Glutamatergic neuron (in vitro differentiated cells): Measurements from ENCODE around the gene ZP2. TPM values are rescaled to one million over a fixed set of nuclear protein-coding genes. Genes with fewer than 3 reads are reported as not detected.

Experiments
- DNase-seq: peaks from one replicate; pipeline ENCODE4 v3.0.0; 2022
- H3K27ac Mint-ChIP-seq: one replicate; pipeline ENCODE4 v1.8.0; 2020; ENCODE audit warnings: mild to moderate bottlenecking, mixed read lengths, inconsistent platforms; ENCODE audit not compliant: unreplicated experiment
- H3K27me3 Mint-ChIP-seq: one replicate; pipeline ENCODE4 v1.8.0; 2020; ENCODE audit warnings: mild to moderate bottlenecking, moderate library complexity, mixed read lengths, inconsistent platforms; ENCODE audit not compliant: unreplicated experiment
- H3K36me3 Mint-ChIP-seq: one replicate; pipeline ENCODE4 v1.8.0; 2020; ENCODE audit warnings: mild to moderate bottlenecking, mixed read lengths, inconsistent platforms; ENCODE audit not compliant: unreplicated experiment
- H3K4me1 Mint-ChIP-seq: one replicate; pipeline ENCODE4 v1.8.0; 2020; ENCODE audit warnings: mild to moderate bottlenecking, low read depth, mixed read lengths, inconsistent platforms; ENCODE audit not compliant: unreplicated experiment
- H3K4me3 Mint-ChIP-seq: one replicate; pipeline ENCODE4 v1.8.0; 2020; ENCODE audit warnings: mild to moderate bottlenecking, mixed read lengths, inconsistent platforms; ENCODE audit not compliant: unreplicated experiment
- H3K9me3 Mint-ChIP-seq: one replicate; pipeline ENCODE4 v1.8.0; 2020; ENCODE audit warnings: mild to moderate bottlenecking, moderate library complexity, mixed read lengths, inconsistent platforms; ENCODE audit not compliant: unreplicated experiment
- total RNA-seq: library from RNA; stranded (reverse); fragmentation: NEBNext Ultra II Directional; extraction: Animal tissue kit (Norgen Biotek cat#: 25700); gene quantifications from one replicate; pipeline ENCODE4 v1.2.1, GENCODE V29; 2021; ENCODE audit not compliant: unreplicated experiment
- TF ChIP-seq, protein P1 (sequence below): fragments of 200-600 bp; sonication (generic); IDR thresholded peaks from one replicate; pipeline ENCODE4 v1.5.0; 2021; ENCODE audit not compliant: partially characterized antibody, unreplicated experiment

The ZP2 gene
- total RNA-seq, 1 donor from 2014 or later, result not detected

DNA sequence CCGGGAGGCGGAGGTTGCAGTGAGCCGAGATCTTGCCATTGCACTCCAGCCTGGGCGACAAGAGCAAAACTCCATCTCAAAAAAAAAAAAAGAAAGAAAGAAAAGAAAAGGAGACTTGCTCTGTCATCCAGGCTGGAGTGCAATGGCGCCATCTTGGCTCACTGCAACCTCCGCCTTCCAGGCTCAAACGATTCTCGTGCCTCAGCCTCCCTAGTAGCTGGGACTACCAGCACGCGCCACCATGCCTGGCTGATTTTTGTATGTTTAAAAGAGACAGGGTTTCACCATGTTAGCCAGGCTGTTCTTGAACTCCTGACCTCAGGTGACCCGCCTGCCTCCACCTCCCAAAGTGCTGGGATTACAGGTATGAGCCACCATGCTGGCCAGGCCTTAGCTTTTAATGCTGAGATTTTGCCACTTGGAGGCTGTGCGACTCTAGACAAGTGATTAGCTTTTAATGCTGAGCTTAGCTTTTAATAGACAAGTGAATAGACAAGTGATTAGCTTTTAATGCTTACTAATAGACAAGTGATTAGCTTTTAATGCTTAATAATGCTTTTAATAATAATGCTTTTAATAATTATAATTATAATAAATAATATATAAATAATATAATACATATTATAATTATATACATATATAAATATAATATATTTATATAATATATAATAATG is 43.3 kb downstream of the ZP2 start:
- Mint-ChIP-seq H3K27me3 (no peaks in the 10 kb centered on the region), H3K9me3 (no peaks in the 10 kb centered on the region), H3K4me3 (no peak overlapping the region), H3K36me3 (peaks cover 9% of the 10 kb centered on the region), H3K4me1 (no peaks in the 10 kb centered on the region), H3K27ac (no peak overlapping the region)
- no peak for DNase-seq
- TF ChIP-seq, protein P1, sequence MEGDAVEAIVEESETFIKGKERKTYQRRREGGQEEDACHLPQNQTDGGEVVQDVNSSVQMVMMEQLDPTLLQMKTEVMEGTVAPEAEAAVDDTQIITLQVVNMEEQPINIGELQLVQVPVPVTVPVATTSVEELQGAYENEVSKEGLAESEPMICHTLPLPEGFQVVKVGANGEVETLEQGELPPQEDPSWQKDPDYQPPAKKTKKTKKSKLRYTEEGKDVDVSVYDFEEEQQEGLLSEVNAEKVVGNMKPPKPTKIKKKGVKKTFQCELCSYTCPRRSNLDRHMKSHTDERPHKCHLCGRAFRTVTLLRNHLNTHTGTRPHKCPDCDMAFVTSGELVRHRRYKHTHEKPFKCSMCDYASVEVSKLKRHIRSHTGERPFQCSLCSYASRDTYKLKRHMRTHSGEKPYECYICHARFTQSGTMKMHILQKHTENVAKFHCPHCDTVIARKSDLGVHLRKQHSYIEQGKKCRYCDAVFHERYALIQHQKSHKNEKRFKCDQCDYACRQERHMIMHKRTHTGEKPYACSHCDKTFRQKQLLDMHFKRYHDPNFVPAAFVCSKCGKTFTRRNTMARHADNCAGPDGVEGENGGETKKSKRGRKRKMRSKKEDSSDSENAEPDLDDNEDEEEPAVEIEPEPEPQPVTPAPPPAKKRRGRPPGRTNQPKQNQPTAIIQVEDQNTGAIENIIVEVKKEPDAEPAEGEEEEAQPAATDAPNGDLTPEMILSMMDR, result no peak

DNA sequence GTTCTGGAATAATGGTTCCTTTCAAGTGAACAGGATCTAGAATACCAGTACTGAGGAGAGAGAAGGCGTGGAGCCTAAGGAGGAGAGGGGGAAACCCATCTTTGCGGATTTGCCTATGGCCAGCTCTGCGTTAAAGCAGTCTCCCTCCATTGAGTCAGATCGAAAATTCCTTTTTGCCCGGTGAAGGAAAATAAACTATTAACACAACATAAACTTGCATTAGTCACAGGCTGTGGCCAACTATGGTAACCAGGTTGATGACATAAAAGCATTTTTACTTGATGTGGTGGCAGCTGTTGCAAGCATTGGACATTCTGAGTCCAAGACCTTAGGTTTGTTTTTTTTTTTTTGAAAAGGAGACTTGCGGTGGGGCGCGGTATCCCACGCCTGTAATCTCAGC is 44.0 kb downstream of the ZP2 start:
- no peaks in the 10 kb centered on the region for H3K4me1 Mint-ChIP-seq
- no peaks in the 10 kb centered on the region for H3K27me3 Mint-ChIP-seq
- no peaks in the 10 kb centered on the region for H3K9me3 Mint-ChIP-seq
- peaks cover 9% of the 10 kb centered on the region for H3K36me3 Mint-ChIP-seq
- DNase-seq, result no peak
- TF ChIP-seq, protein P1, result no peak
- H3K4me3 Mint-ChIP-seq, result no peak overlapping the region
- no peak overlapping the region for H3K27ac Mint-ChIP-seq

DNA sequence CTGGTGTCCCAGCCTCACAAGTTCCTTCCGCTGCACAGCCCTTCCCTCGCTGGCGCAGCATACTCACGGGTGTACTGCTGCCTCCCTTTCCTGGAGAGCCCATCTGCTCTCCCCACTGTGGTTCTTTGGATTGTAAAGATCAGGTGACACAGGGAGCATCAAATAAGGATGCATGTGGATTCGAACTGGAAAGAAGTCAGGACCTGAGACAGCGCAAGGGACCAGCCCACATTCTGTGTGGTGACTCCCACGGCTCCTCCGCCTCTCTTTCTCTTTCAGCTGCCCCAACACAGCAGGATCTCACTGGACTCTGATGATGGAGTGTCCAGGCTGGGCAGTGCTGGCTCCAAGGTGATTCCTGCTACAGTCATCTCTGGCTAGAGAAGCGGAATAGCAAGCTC is 44.8 kb downstream of the ZP2 start:
- no peak for DNase-seq
- Mint-ChIP-seq H3K27me3 (no peaks in the 10 kb centered on the region), H3K9me3 (no peaks in the 10 kb centered on the region), H3K4me3 (no peak overlapping the region), H3K27ac (no peak overlapping the region), H3K36me3 (peaks cover 9% of the 10 kb centered on the region), H3K4me1 (no peaks in the 10 kb centered on the region)
- TF ChIP-seq, protein P1, result no peak

- TF ChIP-seq, protein P1, result no peak
- Mint-ChIP-seq H3K36me3 (peaks cover 4% of the 10 kb centered on the region), H3K9me3 (no peaks in the 10 kb centered on the region), H3K4me3 (no peak overlapping the region), H3K27ac (no peak overlapping the region), H3K4me1 (no peaks in the 10 kb centered on the region), H3K27me3 (no peaks in the 10 kb centered on the region)
- DNase-seq, result no peak
Observed at GRCh38 chr16:21164521-21165168, 46.7 kb downstream of the ZP2 start.

DNA sequence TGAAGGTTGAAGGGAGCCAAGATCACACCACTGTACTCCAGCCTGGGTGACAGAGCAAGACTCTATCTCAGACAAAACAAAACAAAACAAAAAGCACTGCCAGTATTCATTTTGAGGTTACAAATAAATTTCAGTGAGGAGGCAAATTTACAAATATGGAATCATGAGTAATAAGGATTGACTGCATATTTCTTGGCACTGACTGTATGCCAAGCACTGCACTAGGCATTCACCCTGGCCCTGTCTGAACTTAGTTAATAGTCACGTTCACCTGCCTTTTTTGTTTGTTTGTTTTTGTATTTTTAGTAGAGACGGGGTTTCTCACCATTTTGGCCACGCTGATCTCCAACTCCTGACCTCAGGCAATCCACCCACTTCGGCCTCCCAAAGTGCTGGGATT is 47.8 kb downstream of the ZP2 start:
- Mint-ChIP-seq H3K4me1 (no peaks in the 10 kb centered on the region), H3K4me3 (no peak overlapping the region), H3K9me3 (no peaks in the 10 kb centered on the region), H3K36me3 (peaks cover 4% of the 10 kb centered on the region), H3K27me3 (no peaks in the 10 kb centered on the region), H3K27ac (no peak overlapping the region)
- TF ChIP-seq, protein P1, result no peak
- no peak for DNase-seq
